PC-3 (cell line): Measurements from ENCODE around the gene BAIAP2L2. TPM values are rescaled to one million over a fixed set of nuclear protein-coding genes. Genes with fewer than 3 reads are reported as not detected.

Experiments used
- ATAC-seq: fragments of 200-7000 bp; cut with Tn5 transposase; 2 replicates; pipeline ENCODE4 v1.9.1; 2020; ENCODE audit warnings: mild to moderate bottlenecking, moderate library complexity
- BruUV-seq: library from RNA; stranded (reverse); fragments of 400-500 nt; replicated peaks from 2 replicates; lab custom pipeline; 2021; lab: Mats Ljungman, UMichigan
- CTCF ChIA-PET: fragments of 300-600 bp; sonication (Branson Sonifier 250); formaldehyde crosslinking; loops from one replicate; lab custom pipeline; 2022; ENCODE audit warnings: antibody characterized with exemption; lab: Charles Lee
- POLR2A ChIA-PET: fragments of 300-600 bp; sonication (Branson Sonifier 250); formaldehyde crosslinking; loops from one replicate; lab custom pipeline; 2022; ENCODE audit warnings: antibody characterized with exemption; ENCODE audit not compliant: unreplicated experiment; lab: Charles Lee
- DNase-seq: peaks from one replicate; pipeline ENCODE4 v3.0.0-alpha.2; 2015
- H2AFZ ChIP-seq: fragments of 300-600 bp; sonication (generic); 2 replicates; pipeline ENCODE4 v1.6.0; 2016; ENCODE audit warnings: antibody characterized with exemption, low read length
- H3F3A ChIP-seq: fragments of 300-600 bp; sonication (generic); one replicate; pipeline ENCODE4 v1.6.0; 2017; ENCODE audit warnings: antibody characterized with exemption, low read length, control low read depth, mild to moderate bottlenecking; ENCODE audit not compliant: unreplicated experiment
- H3K27ac ChIP-seq: fragments of 300-600 bp; sonication (generic); 2 replicates; pipeline ENCODE4 v1.5.1; 2016; ENCODE audit warnings: mild to moderate bottlenecking, low read length
- H3K27me3 ChIP-seq: fragments of 300-600 bp; sonication (generic); 2 replicates; pipeline ENCODE4 v1.6.1; 2016; ENCODE audit warnings: low read length, mixed read lengths
- H3K36me3 ChIP-seq: fragments of 300-600 bp; sonication (generic); 2 replicates; pipeline ENCODE4 v1.6.1; 2016; ENCODE audit warnings: low read depth, mixed run types, low read length, mixed read lengths
- H3K4me1 ChIP-seq: fragments of 300-600 bp; sonication (generic); 2 replicates; pipeline ENCODE4 v1.5.1; 2016; ENCODE audit warnings: low read length; ENCODE audit not compliant: insufficient read depth
- H3K4me2 ChIP-seq: fragments of 300-600 bp; sonication (generic); 2 replicates; pipeline ENCODE4 v1.6.0; 2016; ENCODE audit warnings: low read length
- H3K4me3 ChIP-seq: fragments of 300-600 bp; sonication (generic); 2 replicates; pipeline ENCODE4 v1.5.1; 2016; ENCODE audit warnings: mild to moderate bottlenecking, low read length, mixed read lengths
- H3K79me2 ChIP-seq: fragments of 300-600 bp; sonication (generic); 2 replicates; pipeline ENCODE4 v1.6.1; 2017; ENCODE audit warnings: low read length, mixed read lengths
- H3K9ac ChIP-seq: fragments of 300-600 bp; sonication (generic); 2 replicates; pipeline ENCODE4 v1.6.0; 2016; ENCODE audit warnings: mild to moderate bottlenecking, low read length
- H3K9me2 ChIP-seq: fragments of 300-600 bp; sonication (generic); replicated peaks from 2 replicates; pipeline ENCODE4 v1.6.1; 2016; ENCODE audit warnings: mixed run types, low read length, mixed read lengths
- H3K9me3 ChIP-seq: fragments of 300-600 bp; sonication (generic); 2 replicates; pipeline ENCODE4 v1.6.1; 2016; ENCODE audit warnings: low read length, mixed read lengths
- H4K20me1 ChIP-seq: fragments of 300-600 bp; sonication (generic); 2 replicates; pipeline ENCODE4 v1.6.1; 2016; ENCODE audit warnings: low read length, mixed read lengths
- CTCF ChIP-seq: fragments of 300-600 bp; sonication (generic); conservative IDR thresholded peaks from 2 replicates; pipeline ENCODE4 v1.5.1; 2017; ENCODE audit warnings: antibody characterized with exemption, low read depth, mild to moderate bottlenecking, low read length
- EZH2 ChIP-seq: fragments of 300-600 bp; sonication (generic); IDR thresholded peaks from one replicate; pipeline ENCODE4 v1.6.1; 2017; ENCODE audit warnings: antibody characterized with exemption, mild to moderate bottlenecking, low read length; ENCODE audit not compliant: unreplicated experiment
- EZH2phosphoT487 ChIP-seq: fragments of 300-600 bp; sonication (generic); IDR thresholded peaks from 2 replicates; pipeline ENCODE4 v1.6.1; 2018; ENCODE audit warnings: mild to moderate bottlenecking, antibody characterized with exemption, low read length, borderline replicate concordance
- intact Hi-C: fragments of 100-400 bp; cut with micrococcal nuclease; formaldehyde crosslinking; loops from 2 replicates; pipeline ENCODE4 v1.9.0; 2023
- total RNA-seq: library from RNA; depleted of rRNA; stranded (reverse); fragments of >200 nt; gene quantifications from 2 replicates; pipeline ENCODE4 v1.2.3, GENCODE V29; 2014

BAIAP2L2 gene
- total RNA-seq, 1 experiment from 2014 or later, result 0.80 TPM

- Histone ChIP-seq H3K27me3 (no peaks in the 10 kb centered on the region), H3K27ac (no peak overlapping the region), H3K9me2 (no peaks in the 10 kb centered on the region), H3K4me1 (peaks cover 16% of the 10 kb centered on the region), H3K36me3 (no peaks in the 10 kb centered on the region), H4K20me1 (no peaks in the 10 kb centered on the region), H3K79me2 (no peaks in the 10 kb centered on the region), H2AFZ (no peak overlapping the region), H3F3A (no peaks in the 10 kb centered on the region), H3K4me2 (no peak overlapping the region), H3K9me3 (no peaks in the 10 kb centered on the region), H3K9ac (no peak overlapping the region), H3K4me3 (no peak overlapping the region)
- ChIA-PET CTCF (no interaction called here), POLR2A (no interaction called here)
- no peak for ATAC-seq
- no TSS peak for BruUV-seq
- DNase-seq, result no peak
- intact Hi-C loops, result no loop called here
- TF ChIP-seq EZH2, result no peak
- no peak for TF ChIP-seq CTCF
- no peak for TF ChIP-seq EZH2phosphoT487
Measured at GRCh38 chr22:38131399-38131798, 20.9 kb upstream of the BAIAP2L2 start.

DNA sequence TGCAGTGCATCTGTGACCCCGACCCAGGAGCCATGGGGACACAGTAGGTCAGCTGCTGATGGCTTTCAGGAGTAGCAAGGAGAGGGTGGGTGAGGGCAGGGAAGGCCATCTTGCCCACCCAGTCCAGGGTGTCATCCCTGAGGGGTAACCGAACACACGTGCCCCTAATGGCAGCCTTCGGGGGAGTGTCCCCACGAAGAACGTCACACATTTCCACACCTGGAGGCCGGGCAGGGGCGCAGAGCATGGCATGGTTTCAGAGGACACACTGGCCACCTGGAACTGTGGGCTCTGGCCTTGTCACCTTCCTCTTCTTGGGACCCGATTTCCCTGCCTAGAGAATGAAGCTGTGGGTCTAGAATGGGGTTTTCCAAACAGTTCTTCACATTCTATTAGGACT, 19.4 kb upstream of the BAIAP2L2 start:
- no TSS peak for BruUV-seq
- H3K9me2 ChIP-seq, result no peaks in the 10 kb centered on the region
- no peaks in the 10 kb centered on the region for H3K36me3 ChIP-seq
- no peaks in the 10 kb centered on the region for H3K27me3 ChIP-seq
- no peak for ATAC-seq
- no peak for DNase-seq
- no peak overlapping the region for H3K4me2 ChIP-seq
- intact Hi-C loops, result no loop called here
- no peaks in the 10 kb centered on the region for H4K20me1 ChIP-seq
- H3K4me3 ChIP-seq, result no peak overlapping the region
- H3K79me2 ChIP-seq, result no peaks in the 10 kb centered on the region
- H3K27ac ChIP-seq, result no peak overlapping the region
- ChIA-PET CTCF (no interaction called here), POLR2A (no interaction called here)
- no peak overlapping the region for H3K9ac ChIP-seq
- peaks cover 4% of the 10 kb centered on the region for H3K4me1 ChIP-seq
- H3K9me3 ChIP-seq, result no peaks in the 10 kb centered on the region
- TF ChIP-seq EZH2 (no peak), CTCF (no peak), EZH2phosphoT487 (no peak)
- no peaks in the 10 kb centered on the region for H3F3A ChIP-seq
- no peak overlapping the region for H2AFZ ChIP-seq

GRCh38 chr22:38129021-38129420, 18.5 kb upstream of the BAIAP2L2 start:
- no TSS peak for BruUV-seq
- Histone ChIP-seq H3K27ac (no peak overlapping the region), H3K9me3 (no peaks in the 10 kb centered on the region), H3K36me3 (no peaks in the 10 kb centered on the region), H4K20me1 (no peaks in the 10 kb centered on the region), H2AFZ (no peak overlapping the region), H3K9me2 (no peaks in the 10 kb centered on the region), H3K4me3 (no peak overlapping the region), H3K27me3 (no peaks in the 10 kb centered on the region), H3K9ac (no peak overlapping the region), H3F3A (no peaks in the 10 kb centered on the region), H3K4me1 (no peaks in the 10 kb centered on the region), H3K79me2 (no peaks in the 10 kb centered on the region), H3K4me2 (no peak overlapping the region)
- CTCF ChIA-PET, result no interaction called here
- POLR2A ChIA-PET, result no interaction called here
- intact Hi-C loops, result no loop called here
- DNase-seq (no peak), ATAC-seq (no peak)
- no peak for TF ChIP-seq CTCF
- TF ChIP-seq EZH2phosphoT487, result no peak
